Neuronal stem cell (in vitro differentiated cells): ENCODE data around the gene DOCK3.
"Not testable (repeated sequence)": the region's sequence is repeated elsewhere in the genome, so short reads cannot be mapped to it uniquely, and the experiment has no call there.

Experiments
- DNase-seq: peaks from one replicate; pipeline ENCODE4 v3.0.0-alpha.2; 2013; ENCODE audit warnings: low spot score
- H2AFZ ChIP-seq: one replicate; pipeline ENCODE4 v1.6.1; 2013; ENCODE audit warnings: mild to moderate bottlenecking, low read length, inconsistent platforms
- H2AK5ac ChIP-seq: 2 replicates; pipeline ENCODE4 v1.6.1; 2013; ENCODE audit warnings: low read depth, mild to moderate bottlenecking, inconsistent platforms, low read length, moderate library complexity, mixed read lengths
- H2BK120ac ChIP-seq: 2 replicates; pipeline ENCODE4 v1.6.1; 2013; ENCODE audit warnings: low read depth, mild to moderate bottlenecking, inconsistent platforms, low read length, moderate library complexity, mixed read lengths
- H2BK12ac ChIP-seq: one replicate; pipeline ENCODE4 v1.6.1; 2013; ENCODE audit warnings: low read length, inconsistent platforms
- H2BK15ac ChIP-seq: 2 replicates; pipeline ENCODE4 v1.6.1; 2013; ENCODE audit warnings: mild to moderate bottlenecking, low read length, inconsistent platforms, mixed read lengths
- H2BK5ac ChIP-seq: one replicate; pipeline ENCODE4 v1.6.1; 2013; ENCODE audit warnings: inconsistent platforms, mild to moderate bottlenecking, low read length, moderate library complexity
- H3K14ac ChIP-seq: one replicate; pipeline ENCODE4 v1.6.1; 2013; ENCODE audit warnings: low read length, inconsistent platforms
- H3K18ac ChIP-seq: 2 replicates; pipeline ENCODE4 v1.6.1; 2013; ENCODE audit warnings: low read length, inconsistent platforms
- H3K23ac ChIP-seq: 2 replicates; pipeline ENCODE4 v1.6.1; 2013; ENCODE audit warnings: low read depth, mild to moderate bottlenecking, mixed read lengths, low read length, inconsistent platforms; ENCODE audit not compliant: poor library complexity
- H3K27ac ChIP-seq: replicated peaks from 3 replicates; pipeline ENCODE4 v1.5.1; 2013; ENCODE audit warnings: low read length, inconsistent platforms
- H3K27me3 ChIP-seq, 3 experiments: 2 replicates each; pipeline ENCODE4 v1.6.1; 2013; ENCODE audit warnings: low read length in 3 of 3, mild to moderate bottlenecking in 2 of 3, inconsistent platforms in 1 of 3, low read depth in 1 of 3, mixed read lengths in 1 of 3, moderate library complexity in 1 of 3; ENCODE audit not compliant: control insufficient read depth in 3 of 3, insufficient read depth in 3 of 3
- H3K36me3 ChIP-seq, 2 donors: replicated peaks in 1 of 2; 2 replicates each; pipeline ENCODE4 v1.6.1; 2013; ENCODE audit warnings: low read length in 2 of 2; ENCODE audit not compliant: control insufficient read depth in 2 of 2, insufficient read depth in 2 of 2
- H3K4ac ChIP-seq: 2 replicates; pipeline ENCODE4 v1.6.1; 2013; ENCODE audit warnings: inconsistent platforms, mild to moderate bottlenecking, low read length, moderate library complexity
- H3K4me1 ChIP-seq, 2 donors: 1 replicate in 1 of 2; 2 replicates in 1 of 2; pipeline ENCODE4 v1.6.1; 2013; ENCODE audit warnings: low read length in 2 of 2, low read depth in 1 of 2; ENCODE audit not compliant: control insufficient read depth in 2 of 2, insufficient read depth in 1 of 2
- H3K4me2 ChIP-seq: one replicate; pipeline ENCODE4 v1.6.1; 2013; ENCODE audit warnings: mild to moderate bottlenecking, low read length, inconsistent platforms; ENCODE audit not compliant: insufficient read depth, poor library complexity, severe bottlenecking
- H3K4me3 ChIP-seq, 2 donors: 2 replicates each; pipeline ENCODE4 v1.5.1; 2013; ENCODE audit warnings: low read length in 2 of 2, mild to moderate bottlenecking in 2 of 2, inconsistent platforms in 1 of 2, moderate library complexity in 1 of 2
- H3K79me1 ChIP-seq: one replicate; pipeline ENCODE4 v1.6.1; 2013; ENCODE audit warnings: low read depth, mild to moderate bottlenecking, inconsistent platforms, low read length, moderate library complexity
- H3K9ac ChIP-seq: one replicate; pipeline ENCODE4 v1.6.1; 2013; ENCODE audit warnings: mild to moderate bottlenecking, low read depth, low read length, inconsistent platforms; ENCODE audit not compliant: poor library complexity
- H3K9me3 ChIP-seq, 2 donors: replicated peaks in 1 of 2; 2 replicates each; pipeline versions ENCODE3 to v1.6.1; 2013; ENCODE audit warnings: low read length in 2 of 2, mild to moderate bottlenecking in 2 of 2, inconsistent platforms in 1 of 2, low read depth in 1 of 2, mixed read lengths in 1 of 2, moderate library complexity in 1 of 2; ENCODE audit not compliant: control insufficient read depth in 2 of 2, insufficient read depth in 1 of 2
- H4K8ac ChIP-seq: one replicate; pipeline ENCODE4 v1.6.1; 2013; ENCODE audit warnings: low read depth, mild to moderate bottlenecking, inconsistent platforms, low read length, moderate library complexity
- H4K91ac ChIP-seq: one replicate; pipeline ENCODE4 v1.6.1; 2013; ENCODE audit warnings: low read length, low read depth, mild to moderate bottlenecking, inconsistent platforms; ENCODE audit not compliant: poor library complexity
- WGBS, 2 donors: extraction: QIAGEN DNeasy Blood & Tissue Kit; methylation state at CpG; one replicate each; pipeline ENCODE4 v1.1.7; 2013; ENCODE audit warnings: missing lambda C conversion rate in 2 of 2, mixed read lengths in 1 of 2; ENCODE audit not compliant: insufficient read length in 2 of 2, insufficient replicate concordance in 1 of 2; ENCODE audit errors: extremely low coverage in 2 of 2; 5-methylcytosine and 5-hydroxymethylcytosine counted together

The DOCK3 gene

DNA sequence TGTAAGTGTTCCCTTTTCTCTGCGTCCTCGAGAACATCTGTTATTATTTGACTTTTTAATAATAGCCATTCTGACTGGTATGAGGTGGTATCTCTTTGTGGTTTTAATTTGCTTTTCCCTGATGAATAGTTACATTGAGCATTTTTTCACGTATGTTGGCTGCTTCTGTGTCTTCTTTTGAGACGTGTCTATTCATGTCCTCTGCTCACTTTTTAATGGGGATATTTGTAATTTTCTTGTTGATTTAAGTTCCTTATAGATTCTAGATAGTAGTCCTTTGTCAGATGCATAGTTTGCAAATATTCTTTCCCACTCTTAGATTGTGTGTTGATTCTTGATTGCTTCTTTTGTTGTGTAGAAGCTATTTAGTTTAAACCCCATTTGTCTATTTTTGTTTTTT lies 179.2 kb downstream of the DOCK3 start:
- H3K23ac ChIP-seq = no peak overlapping the region
- no peak for DNase-seq
- no peak overlapping the region for H3K27ac ChIP-seq
- no peak overlapping the region for H4K91ac ChIP-seq
- H2AFZ ChIP-seq = no peak overlapping the region
- H3K4ac ChIP-seq = no peak overlapping the region
- H3K9me3 ChIP-seq = no peaks in the 10 kb centered on the region
- no peak overlapping the region for H2AK5ac ChIP-seq
- H3K4me1 ChIP-seq = no peaks in the 10 kb centered on the region
- H4K8ac ChIP-seq = no peak overlapping the region
- H2BK15ac ChIP-seq = no peak overlapping the region
- H2BK120ac ChIP-seq = no peak overlapping the region
- no peak overlapping the region for H3K4me2 ChIP-seq
- no CpG with 5 or more reads among the region's 4 CpGs for WGBS, 2 donors
- H2BK12ac ChIP-seq = no peak overlapping the region
- H3K9ac ChIP-seq = no peak overlapping the region
- H3K79me1 ChIP-seq = peaks cover 2% of the 10 kb centered on the region
- no peak overlapping the region for H3K18ac ChIP-seq
- no peak overlapping the region for H3K14ac ChIP-seq
- no peak overlapping the region for H3K4me3 ChIP-seq
- H3K36me3 ChIP-seq = no peaks in the 10 kb centered on the region
- H3K27me3 ChIP-seq = no peaks in the 10 kb centered on the region
- no peak overlapping the region for H2BK5ac ChIP-seq

DNA sequence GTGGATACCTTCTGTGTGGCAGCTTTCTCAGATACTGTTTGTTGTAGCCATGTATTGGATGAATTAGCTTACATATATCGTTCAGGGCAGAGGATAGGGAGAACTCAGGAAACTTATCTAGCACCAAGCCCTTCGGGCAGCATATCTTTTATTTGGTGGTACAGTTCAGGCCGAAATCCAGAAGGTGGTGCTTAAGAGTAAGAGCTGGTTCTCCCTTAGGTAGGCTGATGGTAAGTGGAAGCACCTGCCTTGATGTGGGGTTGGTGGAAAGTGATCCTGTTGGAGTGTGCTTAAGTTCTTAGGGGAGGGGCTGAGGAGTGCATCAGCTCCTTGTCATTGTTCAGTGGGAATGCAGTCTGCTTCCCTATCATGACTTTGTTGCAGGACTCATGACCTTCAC lies 187.5 kb downstream of the DOCK3 start:
- Histone ChIP-seq H2BK5ac (no peak overlapping the region), H3K9ac (no peak overlapping the region), H3K4ac (no peak overlapping the region), H2BK15ac (no peak overlapping the region), H3K4me3 (no peak overlapping the region), H3K14ac (no peak overlapping the region), H3K9me3 (no peaks in the 10 kb centered on the region), H3K79me1 (no peaks in the 10 kb centered on the region), H4K91ac (no peak overlapping the region), H3K4me1 (no peaks in the 10 kb centered on the region), H2AK5ac (no peak overlapping the region), H3K18ac (no peak overlapping the region), H2BK12ac (no peak overlapping the region), H4K8ac (no peak overlapping the region), H2AFZ (no peak overlapping the region), H3K27ac (no peak overlapping the region), H3K36me3 (no peaks in the 10 kb centered on the region), H2BK120ac (no peak overlapping the region), H3K27me3 (no peaks in the 10 kb centered on the region), H3K4me2 (no peak overlapping the region), H3K23ac (no peak overlapping the region)
- no CpG with 5 or more reads among the region's 3 CpGs for WGBS, 2 donors
- no peak for DNase-seq

DNA sequence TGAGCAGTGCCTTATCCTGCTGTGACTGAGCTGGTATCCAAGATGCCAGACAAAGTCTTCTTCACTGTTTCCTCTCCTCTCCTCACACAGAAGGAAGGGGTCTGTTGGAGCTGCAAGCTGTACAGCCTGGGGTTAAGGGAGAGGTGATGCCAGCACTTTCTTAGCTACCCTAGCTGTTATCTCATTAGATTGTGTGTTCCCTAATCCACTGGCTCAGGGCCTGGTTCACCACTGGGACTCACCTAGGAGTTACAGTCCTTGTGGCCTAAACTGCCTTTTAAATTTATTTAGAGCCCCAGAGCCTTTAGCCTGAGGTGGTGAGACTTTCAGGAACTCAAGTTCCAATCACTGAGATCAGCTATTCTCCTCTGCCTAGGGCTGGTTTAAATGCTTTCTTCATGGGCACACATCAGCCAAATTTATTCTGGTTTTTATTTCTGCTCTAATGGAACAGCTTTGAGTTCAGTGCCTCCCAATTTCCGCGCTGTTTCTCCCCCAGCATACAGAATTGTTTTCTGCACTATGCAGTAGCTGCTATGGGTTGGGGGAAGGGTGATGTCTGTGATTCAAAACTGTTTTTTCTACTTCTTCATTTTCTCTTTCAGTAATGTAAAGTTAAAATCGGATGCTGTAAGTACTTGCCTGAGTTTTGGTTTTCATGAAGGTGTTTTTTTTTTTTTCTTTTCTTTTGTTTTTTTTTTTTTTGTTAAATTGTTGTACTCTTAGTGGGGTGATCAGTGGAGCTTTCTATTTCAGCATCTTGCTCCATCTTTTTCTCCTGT lies 198.8 kb downstream of the DOCK3 start:
- Histone ChIP-seq H3K23ac (no peak overlapping the region), H2BK12ac (no peak overlapping the region), H3K4ac (no peak overlapping the region), H4K8ac (no peak overlapping the region), H3K9ac (no peak overlapping the region), H2BK5ac (no peak overlapping the region), H3K9me3 (no peaks in the 10 kb centered on the region), H3K14ac (no peak overlapping the region), H3K27ac (no peak overlapping the region), H3K4me1 (peaks cover 0 to 11% of the 10 kb centered on the region in 2 donors), H4K91ac (no peak overlapping the region), H3K79me1 (no peaks in the 10 kb centered on the region), H3K27me3 (no peaks in the 10 kb centered on the region), H2BK120ac (no peak overlapping the region), H2AFZ (no peak overlapping the region), H2AK5ac (no peak overlapping the region), H3K4me2 (no peak overlapping the region), H3K18ac (no peak overlapping the region), H3K36me3 (no peaks in the 10 kb centered on the region), H3K4me3 (no peak overlapping the region), H2BK15ac (no peak overlapping the region)
- no CpG with 5 or more reads among the region's 3 CpGs for WGBS, 2 donors
- DNase-seq = no peak

DNA sequence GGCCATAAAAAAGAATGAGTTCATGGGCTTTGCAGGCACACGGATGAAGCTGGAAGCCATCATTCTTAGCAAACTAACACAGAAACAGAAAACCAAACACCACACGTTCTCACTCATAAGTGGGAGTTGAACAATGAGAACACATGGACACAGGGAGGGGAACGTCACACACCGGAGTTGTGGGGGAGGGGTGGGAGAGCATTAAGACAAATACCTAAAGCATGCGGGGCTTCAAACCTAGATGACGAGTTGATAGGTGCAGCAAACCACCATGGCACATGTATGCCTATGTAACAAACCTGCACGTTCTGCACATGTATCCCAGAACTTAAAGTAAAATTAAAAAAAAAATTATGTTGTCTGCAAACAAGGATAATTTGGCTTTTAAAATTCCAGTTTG lies 200.1 kb downstream of the DOCK3 start:
- H3K4me2 ChIP-seq, H4K8ac ChIP-seq, H3K23ac ChIP-seq, H3K27ac ChIP-seq, H2BK15ac ChIP-seq, H3K14ac ChIP-seq, H3K4me3 ChIP-seq, H2AFZ ChIP-seq, H3K9me3 ChIP-seq, H3K36me3 ChIP-seq, H2AK5ac ChIP-seq, H2BK120ac ChIP-seq, H3K18ac ChIP-seq, DNase-seq, H2BK12ac ChIP-seq, H3K4ac ChIP-seq, H3K9ac ChIP-seq, H4K91ac ChIP-seq, H3K79me1 ChIP-seq, H3K27me3 ChIP-seq, H2BK5ac ChIP-seq: not testable (repeated sequence)
- H3K4me1 ChIP-seq = peaks cover 0 to 11% of the 10 kb centered on the region in 2 donors
- no CpG with 5 or more reads among the region's 7 CpGs for WGBS, 2 donors
